Activated naive CD8-positive, alpha-beta T cell treated with anti-CD3 and anti-CD28 coated beads, Interleukin-2, amount 50 U/mL, for 16 hours (primary cell): ENCODE results near the gene MAPK10.
"Not testable (repeated sequence)": the region's sequence is repeated elsewhere in the genome, so short reads cannot be mapped to it uniquely, and the experiment has no call there.

ENCODE experiments used
- DNase-seq: peaks from one replicate; pipeline ENCODE4 v3.0.0-alpha.2; 2020; ENCODE audit warnings: low read depth, low spot score

The MAPK10 gene

GRCh38 chr4:85970535-85970934 is 389.3 kb downstream of the MAPK10 start:
- DNase-seq, result no peak

- no peak for DNase-seq
Measured at GRCh38 chr4:85968945-85969819, 390.7 kb downstream of the MAPK10 start.

- no peak for DNase-seq
Measured at GRCh38 chr4:85967872-85968271, 392.0 kb downstream of the MAPK10 start.

- DNase-seq, result no peak
Measured at GRCh38 chr4:85966373-85966772, 393.5 kb downstream of the MAPK10 start.

GRCh38 chr4:85965529-85965928 is 394.3 kb downstream of the MAPK10 start:
- DNase-seq, result no peak

GRCh38 chr4:85965017-85965416 is 394.8 kb downstream of the MAPK10 start:
- DNase-seq, result not testable (repeated sequence)

- no peak for DNase-seq
Measured at GRCh38 chr4:85964298-85964697, 395.6 kb downstream of the MAPK10 start.

- no peak for DNase-seq
Measured at GRCh38 chr4:85963231-85963630, 396.6 kb downstream of the MAPK10 start.

- no peak for DNase-seq
Measured at GRCh38 chr4:85961887-85962286, 398.0 kb downstream of the MAPK10 start.

- no peak for DNase-seq
Measured at GRCh38 chr4:85956293-85956945, 403.4 kb downstream of the MAPK10 start.

GRCh38 chr4:85955620-85956292 is 404.1 kb downstream of the MAPK10 start:
- no peak for DNase-seq

- DNase-seq, result no peak
Measured at GRCh38 chr4:85953651-85954018, 406.2 kb downstream of the MAPK10 start.

GRCh38 chr4:85952972-85953650 is 406.7 kb downstream of the MAPK10 start:
- no peak for DNase-seq

- DNase-seq, result no peak
Measured at GRCh38 chr4:85952528-85952927, 407.3 kb downstream of the MAPK10 start.

- no peak for DNase-seq
Measured at GRCh38 chr4:85951099-85951498, 408.8 kb downstream of the MAPK10 start.

- no peak for DNase-seq
Measured at GRCh38 chr4:85946821-85947220, 413.0 kb downstream of the MAPK10 start.

- DNase-seq, result no peak
Measured at GRCh38 chr4:85942107-85942506, 417.7 kb downstream of the MAPK10 start.

- no peak for DNase-seq
Measured at GRCh38 chr4:85940151-85940550, 419.7 kb downstream of the MAPK10 start.
